ENCODE measurements around the gene CLNK. TPM values are rescaled to one million over a fixed set of nuclear protein-coding genes. Genes with fewer than 3 reads are reported as not detected.

CLNK gene
- total RNA-seq, 1 donor from 2014 or later = 0.79 TPM

DNA sequence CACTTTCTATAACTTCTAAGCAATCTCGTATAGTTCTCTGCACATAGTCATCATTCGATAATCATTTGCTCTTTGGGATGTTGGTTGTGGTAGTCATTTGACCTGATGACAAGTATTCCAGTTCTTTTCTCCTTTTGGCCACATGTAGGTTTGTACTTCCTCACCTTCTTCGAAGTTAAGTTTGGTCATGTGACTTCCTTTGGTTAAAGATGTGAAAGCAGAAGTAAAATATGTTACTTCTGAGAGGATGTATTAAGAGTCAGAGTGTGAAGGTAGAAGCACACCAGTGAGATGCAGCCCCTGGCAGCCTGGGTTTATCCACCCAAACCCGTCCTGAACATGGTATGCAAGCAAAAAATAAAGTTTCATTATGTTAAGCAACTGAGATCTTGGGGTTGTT is 178.5 kb downstream of the CLNK start:
- no peak for DNase-seq
- peaks cover 3% of the 10 kb centered on the region for H3K4me1 Mint-ChIP-seq
- intact Hi-C loops (cut with micrococcal nuclease) = no loop called here
- no peak overlapping the region for H3K27ac Mint-ChIP-seq
- H3K27me3 Mint-ChIP-seq = no peaks in the 10 kb centered on the region
- no peak overlapping the region for H3K4me3 Mint-ChIP-seq
- peaks cover 6% of the 10 kb centered on the region for H3K9me3 Mint-ChIP-seq
- no peaks in the 10 kb centered on the region for H3K36me3 Mint-ChIP-seq (ENCODE audit: low read depth)

DNA sequence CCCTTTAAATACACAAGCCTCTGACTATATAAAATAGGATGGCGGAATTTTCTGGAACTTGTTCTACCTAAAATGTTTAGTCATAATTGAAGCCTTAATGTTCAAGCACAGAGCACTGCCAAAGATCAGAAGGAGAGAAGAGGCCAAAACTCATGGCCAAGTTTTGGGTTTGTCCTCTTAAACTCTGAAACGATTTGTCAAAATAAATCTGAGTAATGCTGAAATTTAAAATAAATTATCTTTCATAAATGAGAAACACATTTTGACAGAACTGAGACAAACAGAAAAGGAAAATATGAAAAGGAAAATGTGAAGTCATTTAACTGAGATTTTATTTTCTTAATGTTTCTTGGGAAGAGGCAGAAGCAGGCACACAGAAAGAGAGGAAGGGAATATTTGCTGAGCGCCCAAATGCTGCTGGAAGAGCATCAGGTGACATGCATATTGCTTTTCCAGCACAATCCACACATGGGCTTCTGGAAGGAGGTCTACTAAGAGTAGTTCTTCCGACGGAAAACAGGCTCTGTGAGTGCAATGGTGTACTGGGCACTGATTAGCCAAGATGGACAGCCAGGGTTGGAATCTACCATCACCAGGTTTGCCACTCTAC is 179.9 kb downstream of the CLNK start:
- Mint-ChIP-seq H3K4me1 (peaks cover 3% of the 10 kb centered on the region), H3K9me3 (peaks cover 4% of the 10 kb centered on the region)
- no peak for DNase-seq

DNA sequence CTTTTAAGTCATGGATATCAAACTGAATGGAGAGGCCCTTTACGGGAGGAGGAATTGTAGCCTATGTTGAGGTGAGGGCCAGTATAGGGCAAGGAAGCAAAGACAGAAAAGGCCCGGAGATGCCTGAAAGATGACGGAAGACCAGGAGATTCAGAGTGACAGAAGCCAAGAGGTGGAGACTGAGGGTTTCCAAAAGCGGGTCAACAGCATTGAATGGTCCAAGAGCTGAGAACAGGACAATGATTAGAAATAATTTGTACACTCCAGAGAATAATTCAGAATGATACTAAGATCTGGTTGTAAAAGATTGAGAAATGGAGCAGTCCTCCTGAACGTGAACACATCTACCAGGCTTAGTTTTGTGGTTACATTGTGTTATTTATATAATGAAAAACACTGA is 181.9 kb downstream of the CLNK start:
- Mint-ChIP-seq H3K4me1 (peaks cover 3% of the 10 kb centered on the region), H3K36me3 (ENCODE audit: low read depth) (no peaks in the 10 kb centered on the region), H3K9me3 (peaks cover 4% of the 10 kb centered on the region), H3K27me3 (no peaks in the 10 kb centered on the region), H3K27ac (no peak overlapping the region), H3K4me3 (no peak overlapping the region)
- DNase-seq = no peak
- intact Hi-C loops (cut with micrococcal nuclease) = no loop called here

More for the DNA sequence above, 179.9 kb downstream of the CLNK start:
- Mint-ChIP-seq H3K27ac (no peak overlapping the region), H3K36me3 (ENCODE audit: low read depth) (no peaks in the 10 kb centered on the region), H3K27me3 (no peaks in the 10 kb centered on the region), H3K4me3 (no peak overlapping the region)
- intact Hi-C loops (cut with micrococcal nuclease) = no loop called here

DNA sequence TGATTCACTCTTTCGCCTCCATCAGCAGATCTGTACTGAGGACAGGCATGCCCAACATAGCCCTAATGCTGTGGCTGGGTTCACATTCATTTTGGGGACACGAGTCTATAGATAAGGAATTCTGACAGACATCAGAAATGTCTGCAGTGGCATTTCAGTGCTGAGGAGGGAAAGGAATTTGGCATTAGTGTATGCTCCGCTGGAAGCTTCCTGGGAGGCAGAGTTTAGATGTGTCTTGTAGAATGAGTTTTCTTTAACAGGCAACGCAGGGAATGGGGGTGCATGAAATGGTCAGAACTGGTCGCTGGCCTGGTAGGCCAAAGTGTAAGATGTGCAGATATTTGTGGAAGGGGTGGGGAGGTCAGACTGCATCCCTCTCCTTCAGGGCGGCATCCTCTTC is 183.8 kb downstream of the CLNK start:
- H3K9me3 Mint-ChIP-seq = no peaks in the 10 kb centered on the region
- H3K27me3 Mint-ChIP-seq = no peaks in the 10 kb centered on the region
- no peak for DNase-seq
- intact Hi-C loops (cut with micrococcal nuclease) = no loop called here
- H3K27ac Mint-ChIP-seq = no peak overlapping the region
- no peaks in the 10 kb centered on the region for H3K36me3 Mint-ChIP-seq (ENCODE audit: low read depth)
- no peaks in the 10 kb centered on the region for H3K4me1 Mint-ChIP-seq
- no peak overlapping the region for H3K4me3 Mint-ChIP-seq

DNA sequence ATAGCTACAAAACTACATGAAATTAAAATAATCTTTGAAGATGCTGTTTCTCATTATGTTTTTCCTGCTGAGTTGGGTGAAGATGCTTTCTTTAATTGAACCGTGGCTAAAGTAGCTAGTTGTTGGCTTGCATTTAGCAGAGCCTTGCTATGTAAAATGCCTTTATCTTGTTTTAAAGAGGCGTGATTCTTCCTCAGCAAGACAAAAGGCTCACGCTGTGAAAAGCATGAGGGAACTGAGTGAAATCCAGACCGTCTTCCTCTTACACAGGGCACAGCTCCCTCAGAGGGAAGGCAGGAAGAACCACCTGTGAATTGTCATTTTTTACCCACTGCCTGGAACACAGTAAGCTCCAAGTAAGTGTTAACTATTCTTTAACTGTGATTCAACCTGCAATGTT is 188.4 kb downstream of the CLNK start:
- Mint-ChIP-seq H3K36me3 (ENCODE audit: low read depth) (no peaks in the 10 kb centered on the region), H3K9me3 (no peaks in the 10 kb centered on the region), H3K27me3 (peaks cover 2% of the 10 kb centered on the region), H3K4me3 (no peak overlapping the region), H3K4me1 (no peaks in the 10 kb centered on the region), H3K27ac (no peak overlapping the region)
- intact Hi-C loops (cut with micrococcal nuclease) = no loop called here
- no peak for DNase-seq

DNA sequence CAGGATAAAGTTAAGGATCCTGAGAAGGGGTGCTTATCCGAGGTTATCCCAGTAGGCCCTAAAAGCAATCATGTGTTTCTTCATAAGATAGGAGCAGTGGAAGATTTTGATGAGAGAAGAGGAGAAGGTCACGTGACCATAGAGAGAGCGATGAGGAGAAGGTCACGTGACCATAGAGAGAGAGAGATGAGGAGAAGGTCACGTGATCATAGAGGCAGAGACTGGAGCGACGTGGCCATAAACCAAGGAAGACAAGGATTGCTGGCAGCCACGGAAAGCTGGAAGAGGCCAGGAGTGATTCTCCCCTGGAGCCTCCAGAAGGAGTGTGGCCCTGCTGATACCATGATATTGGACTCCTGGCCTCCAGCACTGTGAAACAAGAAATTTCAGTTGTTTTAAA is 188.9 kb downstream of the CLNK start:
- Mint-ChIP-seq H3K27ac (no peak overlapping the region), H3K4me1 (no peaks in the 10 kb centered on the region), H3K9me3 (no peaks in the 10 kb centered on the region), H3K36me3 (ENCODE audit: low read depth) (no peaks in the 10 kb centered on the region), H3K27me3 (peaks cover 2% of the 10 kb centered on the region), H3K4me3 (no peak overlapping the region)
- intact Hi-C loops (cut with micrococcal nuclease) = no loop called here
- no peak for DNase-seq

DNA sequence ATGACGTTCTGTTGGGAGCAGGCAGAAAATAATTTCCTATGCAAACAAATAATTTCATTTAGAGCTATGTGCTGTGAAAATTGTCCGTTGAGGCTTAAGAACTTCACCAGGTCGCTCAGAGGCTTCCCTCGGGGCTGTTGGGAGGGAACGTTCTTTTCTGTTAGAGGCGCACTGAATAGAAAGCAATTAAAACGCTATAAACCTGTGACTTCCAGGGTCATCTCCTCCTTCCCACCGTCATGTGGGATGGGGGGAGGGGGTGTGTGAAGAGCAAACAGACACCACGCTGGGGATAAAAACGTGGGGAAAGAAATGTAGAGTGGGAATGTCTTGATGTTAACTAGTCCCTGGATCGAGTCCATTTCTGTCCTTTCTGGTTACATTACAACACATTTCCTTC is 192.1 kb downstream of the CLNK start:
- no peaks in the 10 kb centered on the region for H3K9me3 Mint-ChIP-seq
- H3K27me3 Mint-ChIP-seq = peaks cover 9% of the 10 kb centered on the region
- H3K27ac Mint-ChIP-seq = no peak overlapping the region
- DNase-seq = no peak
- no peaks in the 10 kb centered on the region for H3K36me3 Mint-ChIP-seq (ENCODE audit: low read depth)
- peaks cover 4% of the 10 kb centered on the region for H3K4me1 Mint-ChIP-seq
- no peak overlapping the region for H3K4me3 Mint-ChIP-seq
- intact Hi-C loops (cut with micrococcal nuclease) = no loop called here

DNA sequence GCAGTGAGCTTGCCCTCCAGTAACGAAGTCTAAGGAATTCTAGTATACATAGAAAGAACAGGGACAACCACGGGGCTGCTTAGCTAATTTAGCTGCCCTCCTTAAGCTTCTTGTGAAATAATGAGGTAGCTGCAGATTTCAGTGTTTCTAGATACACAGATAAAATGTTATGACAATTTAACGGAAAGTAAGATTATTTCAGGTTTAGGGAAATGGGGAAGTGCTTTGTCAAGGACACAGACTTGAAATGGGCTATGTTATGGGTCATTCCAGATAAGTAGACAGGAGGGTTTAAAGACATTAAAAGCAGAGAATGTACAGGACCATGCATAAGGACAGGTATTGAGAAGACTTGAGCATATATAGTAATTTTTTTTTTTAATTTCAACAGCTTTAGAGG is 193.2 kb downstream of the CLNK start:
- H3K4me1 Mint-ChIP-seq = peaks cover 4% of the 10 kb centered on the region
- H3K27me3 Mint-ChIP-seq = peaks cover 9% of the 10 kb centered on the region
- H3K27ac Mint-ChIP-seq = no peak overlapping the region
- DNase-seq = no peak
- no peak overlapping the region for H3K4me3 Mint-ChIP-seq
- H3K36me3 Mint-ChIP-seq (ENCODE audit: low read depth) = no peaks in the 10 kb centered on the region
- intact Hi-C loops (cut with micrococcal nuclease) = no loop called here
- no peaks in the 10 kb centered on the region for H3K9me3 Mint-ChIP-seq

DNA sequence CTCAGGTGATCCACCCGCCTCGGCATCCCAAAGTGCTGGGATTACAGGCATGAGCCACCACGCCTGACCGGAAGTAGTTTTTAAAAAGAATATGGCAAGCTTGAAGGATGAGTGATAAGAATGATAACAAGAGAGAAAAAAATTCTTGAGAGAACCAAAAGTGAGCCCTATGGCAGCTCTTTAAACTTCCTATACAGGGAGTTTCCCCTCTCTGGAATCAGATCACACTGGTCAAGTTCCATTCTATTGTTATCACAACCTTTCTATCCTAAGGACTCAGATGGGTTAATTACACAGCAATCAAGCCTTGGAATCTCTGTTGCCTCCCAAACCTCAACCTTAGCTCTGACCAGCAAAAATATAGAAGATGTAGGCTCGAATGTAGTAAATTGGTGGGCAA is 193.6 kb downstream of the CLNK start:
- no peaks in the 10 kb centered on the region for H3K9me3 Mint-ChIP-seq
- H3K27me3 Mint-ChIP-seq = peaks cover 9% of the 10 kb centered on the region
- H3K27ac Mint-ChIP-seq = no peak overlapping the region
- peaks cover 4% of the 10 kb centered on the region for H3K4me1 Mint-ChIP-seq
- H3K4me3 Mint-ChIP-seq = no peak overlapping the region
- no peak for DNase-seq
- no peaks in the 10 kb centered on the region for H3K36me3 Mint-ChIP-seq (ENCODE audit: low read depth)
- intact Hi-C loops (cut with micrococcal nuclease) = no loop called here

DNA sequence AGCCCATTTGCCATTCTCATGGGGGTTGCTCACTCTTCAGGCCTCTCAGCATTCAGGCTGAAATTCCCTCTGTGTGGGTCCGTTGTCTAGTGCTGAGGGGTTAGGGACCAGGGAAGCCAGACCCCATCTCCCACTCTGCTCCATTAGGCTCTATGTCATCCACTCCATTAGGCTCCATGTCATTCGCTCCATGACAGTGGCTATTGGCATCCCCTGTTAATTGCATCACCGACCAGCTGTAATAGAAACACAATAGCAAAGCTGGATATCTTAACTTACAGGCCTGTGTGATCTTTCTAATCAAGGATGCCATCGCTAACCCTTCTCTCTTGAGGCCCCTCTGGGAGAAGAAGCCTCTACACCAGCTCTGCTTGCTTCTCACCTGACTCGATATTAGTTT is 201.7 kb downstream of the CLNK start:
- no peak overlapping the region for H3K4me3 Mint-ChIP-seq
- H3K9me3 Mint-ChIP-seq = no peaks in the 10 kb centered on the region
- no peak overlapping the region for H3K27ac Mint-ChIP-seq
- intact Hi-C loops (cut with micrococcal nuclease) = no loop called here
- peaks cover 11% of the 10 kb centered on the region for H3K27me3 Mint-ChIP-seq
- H3K4me1 Mint-ChIP-seq = no peaks in the 10 kb centered on the region
- DNase-seq = no peak
- no peaks in the 10 kb centered on the region for H3K36me3 Mint-ChIP-seq (ENCODE audit: low read depth)

DNA sequence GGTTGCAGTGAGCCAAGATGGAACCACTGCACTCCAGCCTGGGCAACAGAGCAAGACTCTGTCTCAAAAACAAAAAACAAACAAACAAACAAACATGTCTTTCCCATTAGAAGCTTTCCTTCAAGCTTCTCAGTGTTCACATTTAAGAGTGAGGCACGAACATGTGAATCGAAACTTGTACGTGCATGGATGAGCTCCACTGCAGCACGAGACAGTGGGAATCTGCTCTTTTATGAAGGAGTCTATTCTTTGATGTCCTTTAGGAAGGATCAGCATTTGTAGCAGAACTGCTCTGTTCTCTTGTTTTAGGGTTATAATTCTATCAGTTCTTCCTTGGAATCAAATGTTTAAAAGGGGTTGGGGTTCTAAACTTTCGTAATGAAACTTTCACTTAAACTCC is 204.0 kb downstream of the CLNK start:
- no peak for DNase-seq
- no peaks in the 10 kb centered on the region for H3K4me1 Mint-ChIP-seq
- no peak overlapping the region for H3K4me3 Mint-ChIP-seq
- H3K9me3 Mint-ChIP-seq = no peaks in the 10 kb centered on the region
- no peak overlapping the region for H3K27ac Mint-ChIP-seq
- intact Hi-C loops (cut with micrococcal nuclease) = no loop called here
- H3K36me3 Mint-ChIP-seq (ENCODE audit: low read depth) = no peaks in the 10 kb centered on the region
- H3K27me3 Mint-ChIP-seq = peaks cover 8% of the 10 kb centered on the region

DNA sequence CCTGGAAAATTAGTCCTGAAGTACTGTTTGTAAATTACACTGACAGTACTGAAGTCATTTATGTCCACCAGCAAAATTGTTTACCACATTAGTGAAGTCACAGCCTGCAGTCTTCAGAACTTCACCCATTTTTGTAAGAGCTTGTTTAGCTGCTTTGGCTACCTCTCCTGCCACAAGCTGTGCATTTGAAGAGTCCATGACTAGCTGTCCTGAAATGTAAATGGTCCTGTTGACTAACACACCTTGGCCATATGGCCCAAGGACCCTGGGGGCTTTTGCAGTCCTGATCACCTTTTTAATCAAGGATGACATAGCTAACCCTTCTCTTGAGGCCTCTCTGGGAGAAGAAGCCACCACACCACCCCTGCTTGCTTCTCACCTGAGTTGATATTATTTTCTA is 205.9 kb downstream of the CLNK start:
- no peak overlapping the region for H3K27ac Mint-ChIP-seq
- no peak for DNase-seq
- no peaks in the 10 kb centered on the region for H3K36me3 Mint-ChIP-seq (ENCODE audit: low read depth)
- H3K4me3 Mint-ChIP-seq = no peak overlapping the region
- intact Hi-C loops (cut with micrococcal nuclease) = no loop called here
- H3K4me1 Mint-ChIP-seq = no peaks in the 10 kb centered on the region
- peaks cover 8% of the 10 kb centered on the region for H3K27me3 Mint-ChIP-seq
- no peaks in the 10 kb centered on the region for H3K9me3 Mint-ChIP-seq

DNA sequence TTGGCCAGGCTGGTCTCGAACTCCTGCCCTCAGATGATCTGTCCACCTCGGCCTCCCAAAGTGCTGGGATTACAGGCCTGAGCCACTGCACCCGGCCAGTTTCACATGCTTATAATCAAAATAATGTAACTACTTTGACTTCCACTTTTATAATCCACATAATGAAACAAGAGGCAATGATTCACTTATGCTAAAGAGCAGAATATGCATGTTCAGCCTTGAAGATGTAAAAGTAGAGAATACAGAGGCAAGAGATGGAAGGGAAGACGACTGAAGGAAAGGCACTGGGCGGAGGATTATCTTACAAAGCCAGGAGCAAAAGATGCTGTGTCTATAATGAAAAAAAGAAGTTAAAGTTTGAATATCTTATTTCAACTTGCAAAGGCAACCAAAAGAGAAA is 214.1 kb downstream of the CLNK start:
- Mint-ChIP-seq H3K9me3 (no peaks in the 10 kb centered on the region), H3K4me1 (no peaks in the 10 kb centered on the region), H3K36me3 (ENCODE audit: low read depth) (no peaks in the 10 kb centered on the region), H3K27me3 (peaks cover 14% of the 10 kb centered on the region), H3K27ac (no peak overlapping the region), H3K4me3 (no peak overlapping the region)
- intact Hi-C loops (cut with micrococcal nuclease) = no loop called here
- no peak for DNase-seq

DNA sequence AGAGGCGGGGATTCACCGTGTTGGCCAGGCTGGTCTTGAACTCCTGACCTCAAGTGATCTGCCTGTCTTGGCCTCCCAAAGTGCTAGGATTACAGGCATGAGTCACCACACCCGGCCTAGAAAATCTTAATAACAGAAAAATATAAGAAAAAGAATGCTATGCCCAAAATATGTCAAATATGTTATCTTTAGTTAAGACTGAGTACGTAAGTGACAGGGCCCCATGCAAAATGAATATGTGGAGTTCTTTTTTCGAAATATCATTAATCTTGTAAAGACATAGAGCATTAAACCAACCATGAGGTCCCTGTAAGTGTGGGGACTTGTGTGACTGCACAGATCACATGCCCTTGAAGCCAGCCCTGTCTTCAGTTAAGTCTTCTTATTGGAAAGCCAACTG is 218.4 kb downstream of the CLNK start:
- Mint-ChIP-seq H3K36me3 (ENCODE audit: low read depth) (no peaks in the 10 kb centered on the region), H3K9me3 (peaks cover 12% of the 10 kb centered on the region), H3K4me1 (peaks cover 8% of the 10 kb centered on the region), H3K27me3 (peaks cover 42% of the 10 kb centered on the region), H3K27ac (no peak overlapping the region), H3K4me3 (no peak overlapping the region)
- DNase-seq = no peak
- intact Hi-C loops (cut with micrococcal nuclease) = loop anchor here (10.0 kb wide), 1 partner anchor 189 kb away; no protein-coding TSS in a partner anchor

DNA sequence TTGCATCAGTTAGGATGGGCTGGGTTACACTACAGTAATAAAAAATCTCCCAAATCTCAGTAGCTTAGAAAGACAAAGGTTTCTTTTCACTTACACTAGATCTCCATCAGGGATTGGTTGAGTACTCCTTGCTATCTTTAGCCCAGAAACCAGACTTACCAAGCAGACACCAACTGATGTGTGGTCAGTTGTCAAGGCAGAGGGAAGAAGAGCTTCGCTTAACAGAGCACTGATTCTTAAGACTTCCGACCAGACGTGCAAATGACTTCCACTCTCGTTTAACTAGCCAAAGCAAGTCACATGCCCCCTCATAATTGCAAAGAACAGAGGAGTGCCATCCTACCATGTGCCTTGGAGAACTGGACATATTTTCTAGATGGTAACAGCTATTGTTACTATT is 221.7 kb downstream of the CLNK start:
- Mint-ChIP-seq H3K27ac (no peak overlapping the region), H3K27me3 (peaks cover 41% of the 10 kb centered on the region), H3K4me3 (no peak overlapping the region), H3K36me3 (ENCODE audit: low read depth) (peaks cover 2% of the 10 kb centered on the region), H3K9me3 (peaks cover 22% of the 10 kb centered on the region), H3K4me1 (peaks cover 24% of the 10 kb centered on the region)
- no peak for DNase-seq
- intact Hi-C loops (cut with micrococcal nuclease) = loop anchor here (5.0 to 10.0 kb wide), 4 partner anchors 84 to 281 kb away; no protein-coding TSS in a partner anchor

Data from activated CD4-positive, alpha-beta T cell treated with anti-CD3 and anti-CD28 coated beads, Interleukin-2, amount 10 ng/mL, durations not matched to agents 24 days and 14 days (primary cell).